Right atrium auricular region (tissue), 2 donors: ENCODE data around the gene DCAF16. TPM values are rescaled to one million over a fixed set of nuclear protein-coding genes. Genes with fewer than 3 reads are reported as not detected.

Experiments used
- DNase-seq: peaks from one replicate; pipeline ENCODE4 v3.0.0-alpha.2; 2019; ENCODE audit warnings: low spot score
- H3K27ac ChIP-seq, 2 donors: fragments of 200-600 bp; sonication (generic); 1 replicate in 1 of 2; 2 replicates in 1 of 2; pipeline ENCODE4 v1.5.1; 2016 to 2019
- H3K27me3 ChIP-seq, 2 donors: fragments of 200-600 bp; sonication (generic); one replicate each; pipeline versions ENCODE4 v1.5.1 to v1.6.0; 2017 to 2019
- H3K36me3 ChIP-seq: fragments of 200-600 bp; sonication (generic); one replicate; pipeline ENCODE4 v1.5.1; 2016
- H3K4me1 ChIP-seq, 2 donors: fragments of 200-600 bp; sonication (generic); one replicate each; pipeline versions ENCODE4 v1.5.1 to v1.6.0; 2017 to 2019
- H3K4me3 ChIP-seq, 2 donors: fragments of 200-600 bp; sonication (generic); 1 replicate in 1 of 2; 2 replicates in 1 of 2; pipeline ENCODE4 v1.5.1; 2017 to 2019; ENCODE audit warnings: mild to moderate bottlenecking in 1 of 2, moderate library complexity in 1 of 2
- H3K9me3 ChIP-seq, 2 donors: fragments of 200-600 bp; sonication (generic); one replicate each; pipeline ENCODE4 v1.5.1; 2019
- total RNA-seq, 2 donors: library from RNA; depleted of rRNA; stranded (reverse); fragments of >200 nt; gene quantifications; one replicate each; pipeline ENCODE4 v1.1.0, GENCODE V29; 2016
- TF ChIP-seq, protein P1 (sequence below), 2 donors: fragments of 200-600 bp; sonication (generic); IDR thresholded peaks; one replicate each; pipeline ENCODE4 v1.5.1; 2019; ENCODE audit warnings: antibody characterized with exemption in 2 of 2

DCAF16 gene
- total RNA-seq, 2 donors from 2014 or later = 15.1 to 24.7 TPM

DNA sequence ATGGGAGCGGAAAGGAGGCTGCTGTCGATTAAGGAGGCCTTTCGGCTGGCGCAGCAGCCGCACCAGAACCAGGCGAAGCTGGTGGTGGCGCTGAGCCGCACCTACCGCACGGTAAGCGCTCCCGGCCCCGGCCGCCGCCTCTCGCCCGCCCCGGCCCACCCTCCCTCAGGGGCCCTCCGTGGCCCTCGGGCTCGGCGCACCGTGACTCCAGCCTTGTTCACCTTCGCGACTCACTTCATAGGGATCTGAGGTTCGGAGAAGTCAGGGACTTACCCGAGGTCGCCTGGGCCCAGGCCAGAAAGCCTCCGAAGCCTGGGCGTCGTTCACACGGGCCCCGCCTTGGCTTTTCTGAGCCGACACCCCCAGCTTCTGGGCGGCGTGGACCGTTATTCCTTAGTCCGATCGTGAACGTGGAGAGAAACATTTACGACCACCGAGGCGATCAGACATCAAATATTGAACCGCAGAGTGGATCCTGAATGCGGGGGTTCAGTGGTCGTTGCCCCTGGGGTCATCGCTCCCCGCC lies 584 bp upstream of the DCAF16 start:
- peaks cover 0 to 44% of the 10 kb centered on the region in 2 donors for H3K4me1 ChIP-seq
- H3K27ac ChIP-seq = peak overlapping the region in 1 of 2 donors; percentile 97
- H3K36me3 ChIP-seq = no peaks in the 10 kb centered on the region
- DNase-seq = no peak
- TF ChIP-seq, protein P1, sequence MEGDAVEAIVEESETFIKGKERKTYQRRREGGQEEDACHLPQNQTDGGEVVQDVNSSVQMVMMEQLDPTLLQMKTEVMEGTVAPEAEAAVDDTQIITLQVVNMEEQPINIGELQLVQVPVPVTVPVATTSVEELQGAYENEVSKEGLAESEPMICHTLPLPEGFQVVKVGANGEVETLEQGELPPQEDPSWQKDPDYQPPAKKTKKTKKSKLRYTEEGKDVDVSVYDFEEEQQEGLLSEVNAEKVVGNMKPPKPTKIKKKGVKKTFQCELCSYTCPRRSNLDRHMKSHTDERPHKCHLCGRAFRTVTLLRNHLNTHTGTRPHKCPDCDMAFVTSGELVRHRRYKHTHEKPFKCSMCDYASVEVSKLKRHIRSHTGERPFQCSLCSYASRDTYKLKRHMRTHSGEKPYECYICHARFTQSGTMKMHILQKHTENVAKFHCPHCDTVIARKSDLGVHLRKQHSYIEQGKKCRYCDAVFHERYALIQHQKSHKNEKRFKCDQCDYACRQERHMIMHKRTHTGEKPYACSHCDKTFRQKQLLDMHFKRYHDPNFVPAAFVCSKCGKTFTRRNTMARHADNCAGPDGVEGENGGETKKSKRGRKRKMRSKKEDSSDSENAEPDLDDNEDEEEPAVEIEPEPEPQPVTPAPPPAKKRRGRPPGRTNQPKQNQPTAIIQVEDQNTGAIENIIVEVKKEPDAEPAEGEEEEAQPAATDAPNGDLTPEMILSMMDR (IDR thresholded peaks at IDR 0.05) = no peak
- H3K4me3 ChIP-seq = peak overlapping the region; percentile 31 to 75
- no peaks in the 10 kb centered on the region for H3K9me3 ChIP-seq
- H3K27me3 ChIP-seq = no peaks in the 10 kb centered on the region

DNA sequence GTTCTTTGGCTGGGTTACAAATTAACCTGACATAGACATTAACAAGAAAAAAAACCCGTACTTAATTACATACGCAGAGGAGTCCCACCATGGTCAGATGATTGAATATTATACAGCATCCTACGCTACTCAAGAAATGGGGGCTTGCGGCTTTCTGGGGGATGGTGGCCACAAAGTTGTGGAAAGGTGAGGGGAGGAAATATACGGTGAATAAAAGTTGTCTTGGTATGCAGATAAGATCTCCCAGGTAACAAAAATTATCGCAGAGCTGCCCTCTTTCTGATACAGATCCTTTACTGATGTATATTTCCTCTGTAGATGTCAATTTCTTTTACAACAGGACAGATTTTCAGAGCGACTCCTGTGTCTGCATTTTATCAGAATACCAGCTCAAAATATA lies 890 bp downstream of the DCAF16 start:
- Histone ChIP-seq H3K4me1 (peaks cover 0 to 44% of the 10 kb centered on the region in 2 donors), H3K36me3 (peaks cover 4% of the 10 kb centered on the region)

DNA sequence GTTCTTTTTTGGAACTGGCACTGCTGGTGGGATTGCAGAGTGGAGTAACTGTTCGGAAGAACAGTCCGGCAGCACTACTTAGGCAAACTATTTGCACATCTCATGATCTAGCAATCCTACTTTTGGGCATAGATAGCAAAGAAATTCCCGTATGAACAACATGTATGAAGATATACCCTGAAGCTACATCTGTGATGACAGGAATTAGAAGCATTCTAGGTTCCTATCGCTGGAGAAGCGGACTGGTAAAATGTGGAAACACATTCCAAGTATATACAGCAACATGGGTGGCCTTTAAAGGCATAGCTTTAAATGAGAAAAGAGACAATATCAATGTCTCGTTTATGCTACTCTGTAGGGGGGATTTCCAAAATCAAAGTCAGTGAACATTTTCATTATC lies 3.1 kb downstream of the DCAF16 start:
- Histone ChIP-seq H3K4me1 (peaks cover 0 to 44% of the 10 kb centered on the region in 2 donors), H3K27me3 (no peaks in the 10 kb centered on the region), H3K36me3 (peaks cover 25% of the 10 kb centered on the region), H3K27ac (no peak overlapping the region), H3K9me3 (no peaks in the 10 kb centered on the region), H3K4me3 (peak overlapping the region in 1 of 2 donors; percentile 28)
- TF ChIP-seq, protein P1 (IDR thresholded peaks at IDR 0.05) = no peak
- DNase-seq = no peak

More for the DNA sequence above, 890 bp downstream of the DCAF16 start:
- peak overlapping the region; percentile 97 to 98 for H3K27ac ChIP-seq
- peak overlapping the region; percentile 73 to 75 for H3K4me3 ChIP-seq
- H3K27me3 ChIP-seq = no peaks in the 10 kb centered on the region
- no peak for DNase-seq
- H3K9me3 ChIP-seq = no peaks in the 10 kb centered on the region
- TF ChIP-seq, protein P1 (IDR thresholded peaks at IDR 0.05) = no peak

DNA sequence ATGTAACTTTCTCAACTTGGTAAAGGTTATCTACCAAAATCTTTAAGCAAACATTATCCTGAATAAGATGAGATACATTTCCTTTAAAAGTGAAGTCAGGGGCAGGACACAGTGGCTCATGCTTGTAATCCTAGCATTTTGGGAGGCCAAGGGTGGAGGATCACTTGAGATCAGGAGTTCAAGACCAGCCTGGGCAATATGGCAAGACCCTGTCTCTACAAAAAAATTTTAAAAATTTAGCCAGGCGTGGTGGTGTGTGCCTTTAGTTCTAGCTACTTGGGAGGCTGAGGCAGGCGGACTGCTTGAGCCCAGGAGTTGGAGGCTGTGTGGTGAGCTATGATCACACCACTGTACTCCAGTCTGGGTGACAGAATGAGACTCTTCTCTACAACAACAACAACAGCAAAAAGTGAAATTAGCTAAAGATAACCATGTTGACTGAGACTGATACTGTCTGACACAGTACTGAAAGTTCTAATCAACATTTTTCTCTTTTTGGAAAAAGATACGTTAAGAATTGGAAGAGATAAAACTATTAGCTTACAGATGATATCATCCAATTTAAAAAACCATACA lies 4.9 kb downstream of the DCAF16 start:
- H3K4me3 ChIP-seq = no peak overlapping the region
- H3K4me1 ChIP-seq = peaks cover 0 to 35% of the 10 kb centered on the region in 2 donors
- DNase-seq = no peak
- H3K9me3 ChIP-seq = no peaks in the 10 kb centered on the region
- no peaks in the 10 kb centered on the region for H3K27me3 ChIP-seq
- H3K27ac ChIP-seq = no peak overlapping the region
- H3K36me3 ChIP-seq = peaks cover 29% of the 10 kb centered on the region
- TF ChIP-seq, protein P1 (IDR thresholded peaks at IDR 0.05) = no peak

DNA sequence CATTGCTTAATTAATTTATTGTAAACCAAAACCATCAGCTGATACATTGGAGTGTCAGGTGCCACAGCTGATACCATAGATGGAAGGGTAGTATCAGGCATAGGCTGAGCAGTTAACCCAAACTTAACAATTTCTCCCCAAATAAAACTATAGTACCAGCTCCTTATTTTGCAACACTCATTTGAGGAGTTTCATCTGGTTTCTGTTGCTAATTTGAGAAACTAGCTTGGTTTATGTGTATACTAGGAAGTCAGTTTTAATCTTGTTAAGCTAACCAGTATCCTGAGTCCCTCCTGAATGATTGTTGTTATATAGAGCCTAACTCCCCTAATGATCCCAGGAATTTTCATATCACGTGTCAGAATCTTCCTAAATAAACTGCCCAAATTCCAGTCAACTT lies 12.7 kb downstream of the DCAF16 start:
- Histone ChIP-seq H3K4me1 (no peaks in the 10 kb centered on the region), H3K27ac (no peak overlapping the region), H3K4me3 (no peak overlapping the region), H3K36me3 (peaks cover 21% of the 10 kb centered on the region), H3K27me3 (no peaks in the 10 kb centered on the region), H3K9me3 (no peaks in the 10 kb centered on the region)
- TF ChIP-seq, protein P1 (IDR thresholded peaks at IDR 0.05) = no peak
- DNase-seq = no peak

DNA sequence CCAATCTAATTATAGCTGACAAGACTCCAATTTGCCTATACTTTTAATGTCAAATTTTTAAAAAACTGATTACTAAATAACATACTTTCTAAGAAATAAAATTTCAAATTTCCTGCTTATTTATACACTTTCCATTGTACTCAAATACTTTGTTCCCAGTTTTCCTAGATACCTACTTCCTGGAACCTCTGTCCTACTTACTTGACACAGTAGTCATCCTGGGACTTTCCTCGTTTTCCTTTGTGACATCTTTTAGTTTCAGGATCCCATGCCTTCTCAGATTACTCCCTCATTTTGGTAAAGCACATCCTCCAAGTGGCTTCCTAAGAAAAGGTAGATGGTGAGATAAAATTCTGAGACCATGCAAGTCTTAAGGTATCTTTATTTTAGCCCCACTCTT lies 15.8 kb downstream of the DCAF16 start:
- no peak for DNase-seq

More for the DNA sequence above, 15.8 kb downstream of the DCAF16 start:
- TF ChIP-seq, protein P1 (IDR thresholded peaks at IDR 0.05) = no peak
- Histone ChIP-seq H3K36me3 (peaks cover 5% of the 10 kb centered on the region), H3K27ac (no peak overlapping the region), H3K4me3 (no peak overlapping the region), H3K9me3 (no peaks in the 10 kb centered on the region), H3K4me1 (no peaks in the 10 kb centered on the region), H3K27me3 (no peaks in the 10 kb centered on the region)
